T-helper 2 cell treated with Interferon-gamma antibody and Interleukin-4, amounts not matched to agents 100 ng/mL and 5 ng/mL, for 36 hours (primary cell): ENCODE results near the gene BANP. TPM values are rescaled to one million over a fixed set of nuclear protein-coding genes. Genes with fewer than 3 reads are reported as not detected.
"Not testable (repeated sequence)": the region's sequence is repeated elsewhere in the genome, so short reads cannot be mapped to it uniquely, and the experiment has no call there.

Experiments
- intact Hi-C: fragments of 100-400 bp; cut with micrococcal nuclease; formaldehyde crosslinking; loops from one replicate; pipeline ENCODE4 v1.15.1; 2023
- total RNA-seq: library from RNA; stranded (reverse); gene quantifications from 2 replicates; pipeline ENCODE4 v1.2.3, GENCODE V29; 2022

The BANP gene
- total RNA-seq = 45.1 and 50.1 TPM in 2 replicates

- intact Hi-C loops = loop anchor here (1.0 to 5.0 kb wide), 7 partner anchors 54 to 831 kb away; partner anchors contain the start of genes KLHDC4, MAP1LC3B, SLC7A5 and ZC3H18
These were observed at the start of gene BANP for GRCh38 chr16:87950765-87951551. Gene BANP (plus strand): TSS chr16:87951434. CDS start chr16:87975116, 23,682 bp downstream.

- intact Hi-C loops = not testable (repeated sequence)
These were observed 46.3 kb upstream of the BANP start for GRCh38 chr16:87904963-87905362.

- intact Hi-C loops = not testable (repeated sequence)
These were observed 45.7 kb upstream of the BANP start for GRCh38 chr16:87905521-87905920.

GRCh38 chr16:87908101-87908500 is 43.1 kb upstream of the BANP start:
- intact Hi-C loops = loop anchor here (2.0 kb wide), 1 partner anchor 37 kb away; no protein-coding TSS in a partner anchor

- intact Hi-C loops = loop anchor here (1.0 to 2.0 kb wide), 4 partner anchors 31 to 130 kb away; no protein-coding TSS in a partner anchor
These were observed 41.9 kb upstream of the BANP start for GRCh38 chr16:87909203-87909935.

GRCh38 chr16:87911106-87911763 is 40.0 kb upstream of the BANP start:
- intact Hi-C loops = not testable (repeated sequence)

- intact Hi-C loops = not testable (repeated sequence)
These were observed 38.5 kb upstream of the BANP start for GRCh38 chr16:87912691-87913090.

- intact Hi-C loops = not testable (repeated sequence)
These were observed 37.1 kb upstream of the BANP start for GRCh38 chr16:87914021-87914725.

GRCh38 chr16:87914812-87915211 is 36.4 kb upstream of the BANP start:
- intact Hi-C loops = no loop called here

GRCh38 chr16:87917503-87917902 is 33.7 kb upstream of the BANP start:
- intact Hi-C loops = no loop called here

- intact Hi-C loops = no loop called here
These were observed 32.9 kb upstream of the BANP start for GRCh38 chr16:87918338-87918737.

GRCh38 chr16:87918866-87919680 is 32.2 kb upstream of the BANP start:
- intact Hi-C loops = no loop called here

GRCh38 chr16:87919681-87919994 is 31.6 kb upstream of the BANP start:
- intact Hi-C loops = no loop called here

GRCh38 chr16:87921236-87921773 is 29.9 kb upstream of the BANP start:
- intact Hi-C loops = no loop called here

- intact Hi-C loops = no loop called here
These were observed 28.9 kb upstream of the BANP start for GRCh38 chr16:87922250-87922871.

- intact Hi-C loops = no loop called here
These were observed 27.0 kb upstream of the BANP start for GRCh38 chr16:87924041-87924810.

GRCh38 chr16:87924811-87925670 is 26.2 kb upstream of the BANP start:
- intact Hi-C loops = no loop called here
